ENCODE data around the gene ADARB2. TPM values are rescaled to one million over a fixed set of nuclear protein-coding genes. Genes with fewer than 3 reads are reported as not detected.

Gene ADARB2
- total RNA-seq, 1 donor from 2014 or later, result not detected

GRCh38 chr10:1315178-1315577 is 422.1 kb downstream of the ADARB2 start:
- Histone ChIP-seq H3K27me3 (no peaks in the 10 kb centered on the region), H3K9me3 (no peaks in the 10 kb centered on the region), H3K27ac (no peak overlapping the region), H3K36me3 (no peaks in the 10 kb centered on the region), H3K4me3 (no peak overlapping the region), H3K4me1 (no peaks in the 10 kb centered on the region)
- no peak for DNase-seq (ENCODE audit: low spot score in 2 of 2)
- TF ChIP-seq CTCF (IDR thresholded peaks at IDR 0.05), result no peak
- intact Hi-C loops (cut with DNase I), result no loop called here

- no peaks in the 10 kb centered on the region for H3K36me3 ChIP-seq
- no peak overlapping the region for H3K27ac ChIP-seq
- intact Hi-C loops (cut with DNase I), result no loop called here
- H3K4me1 ChIP-seq, result no peaks in the 10 kb centered on the region
- H3K9me3 ChIP-seq, result no peaks in the 10 kb centered on the region
- no peak overlapping the region for H3K4me3 ChIP-seq
- TF ChIP-seq CTCF (IDR thresholded peaks at IDR 0.05), result no peak
- no peak for DNase-seq (ENCODE audit: low spot score in 2 of 2)
- H3K27me3 ChIP-seq, result no peaks in the 10 kb centered on the region
These were observed 425.6 kb downstream of the ADARB2 start for GRCh38 chr10:1311726-1312125.

GRCh38 chr10:1310271-1310789 is 427.0 kb downstream of the ADARB2 start:
- no peaks in the 10 kb centered on the region for H3K27me3 ChIP-seq
- no peak overlapping the region for H3K27ac ChIP-seq
- intact Hi-C loops (cut with DNase I), result no loop called here
- no peak for TF ChIP-seq CTCF (IDR thresholded peaks at IDR 0.05)
- H3K36me3 ChIP-seq, result no peaks in the 10 kb centered on the region
- no peaks in the 10 kb centered on the region for H3K4me1 ChIP-seq
- H3K4me3 ChIP-seq, result no peak overlapping the region
- no peaks in the 10 kb centered on the region for H3K9me3 ChIP-seq
- no peak for DNase-seq (ENCODE audit: low spot score in 2 of 2)

- Histone ChIP-seq H3K9me3 (no peaks in the 10 kb centered on the region), H3K4me3 (no peak overlapping the region), H3K27ac (no peak overlapping the region), H3K4me1 (no peaks in the 10 kb centered on the region), H3K36me3 (no peaks in the 10 kb centered on the region), H3K27me3 (no peaks in the 10 kb centered on the region)
- no peak for TF ChIP-seq CTCF (IDR thresholded peaks at IDR 0.05)
- intact Hi-C loops (cut with DNase I), result no loop called here
- no peak for DNase-seq (ENCODE audit: low spot score in 2 of 2)
These were observed 427.6 kb downstream of the ADARB2 start for GRCh38 chr10:1309617-1310270.

GRCh38 chr10:1308962-1309616 is 428.2 kb downstream of the ADARB2 start:
- intact Hi-C loops (cut with DNase I), result no loop called here
- no peaks in the 10 kb centered on the region for H3K36me3 ChIP-seq
- H3K4me1 ChIP-seq, result no peaks in the 10 kb centered on the region
- DNase-seq (ENCODE audit: low spot score in 2 of 2), result no peak
- H3K9me3 ChIP-seq, result no peaks in the 10 kb centered on the region
- no peak overlapping the region for H3K4me3 ChIP-seq
- no peak for TF ChIP-seq CTCF (IDR thresholded peaks at IDR 0.05)
- no peak overlapping the region for H3K27ac ChIP-seq
- H3K27me3 ChIP-seq, result no peaks in the 10 kb centered on the region

Measured in ascending aorta (tissue), 2 donors.